ENCODE measurements around the gene MAT1A.
"Not testable (repeated sequence)": the region's sequence is repeated elsewhere in the genome, so short reads cannot be mapped to it uniquely, and the experiment has no call there.

MAT1A gene

GRCh38 chr10:80223031-80223419 lies 66.4 kb downstream of the MAT1A start:
- DNase-seq (ENCODE audit: low read depth): not testable (repeated sequence)

All from ELR (cell line).